Astrocyte of the cerebellum (primary cell): ENCODE results near the gene CDYL2.
"Not testable (repeated sequence)": the region's sequence is repeated elsewhere in the genome, so short reads cannot be mapped to it uniquely, and the experiment has no call there.

Source experiments
- DNase-seq: peaks from one replicate; pipeline ENCODE4 v3.0.0-alpha.2; 2011; ENCODE audit warnings: low read depth
- H3K4me3 ChIP-seq: 2 replicates; pipeline ENCODE4 v1.5.1; 2011; ENCODE audit warnings: mild to moderate bottlenecking, low read depth, low read length, moderate library complexity
- in situ Hi-C: cut with HindIII; loops from 2 replicates; pipeline ENCODE4 v1.10.0; 2017; ENCODE audit warnings: low sequenced_read_pairs
- TF ChIP-seq, protein P1 (sequence below): IDR thresholded peaks from 2 replicates; pipeline ENCODE4 v1.5.1; 2012; ENCODE audit warnings: low read length, low read depth, moderate library complexity, mild to moderate bottlenecking; ENCODE audit errors: missing control alignments

The CDYL2 gene

DNA sequence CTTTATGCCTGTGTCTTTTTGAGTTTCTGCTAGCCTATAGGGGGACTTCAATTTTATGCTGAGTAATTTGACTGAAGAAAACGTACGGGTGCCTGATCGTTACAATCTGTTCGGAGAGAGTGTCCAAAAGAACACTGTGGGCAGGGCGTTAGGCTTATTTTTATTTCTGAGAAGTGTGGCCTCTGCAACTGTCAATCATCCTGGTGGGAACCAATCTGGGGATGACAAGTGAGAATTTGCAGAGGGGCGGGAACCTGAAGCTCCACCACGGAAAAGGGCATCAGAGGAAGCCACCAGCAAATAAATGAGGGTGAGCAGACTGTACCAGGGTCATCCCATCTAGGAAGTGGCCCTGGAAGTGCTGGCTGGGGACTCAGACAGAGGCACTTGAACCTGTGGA, 12.0 kb upstream of the CDYL2 start:
- in situ Hi-C loops: no loop called here
- no peak for DNase-seq
- H3K4me3 ChIP-seq: no peak overlapping the region
- TF ChIP-seq, protein P1, sequence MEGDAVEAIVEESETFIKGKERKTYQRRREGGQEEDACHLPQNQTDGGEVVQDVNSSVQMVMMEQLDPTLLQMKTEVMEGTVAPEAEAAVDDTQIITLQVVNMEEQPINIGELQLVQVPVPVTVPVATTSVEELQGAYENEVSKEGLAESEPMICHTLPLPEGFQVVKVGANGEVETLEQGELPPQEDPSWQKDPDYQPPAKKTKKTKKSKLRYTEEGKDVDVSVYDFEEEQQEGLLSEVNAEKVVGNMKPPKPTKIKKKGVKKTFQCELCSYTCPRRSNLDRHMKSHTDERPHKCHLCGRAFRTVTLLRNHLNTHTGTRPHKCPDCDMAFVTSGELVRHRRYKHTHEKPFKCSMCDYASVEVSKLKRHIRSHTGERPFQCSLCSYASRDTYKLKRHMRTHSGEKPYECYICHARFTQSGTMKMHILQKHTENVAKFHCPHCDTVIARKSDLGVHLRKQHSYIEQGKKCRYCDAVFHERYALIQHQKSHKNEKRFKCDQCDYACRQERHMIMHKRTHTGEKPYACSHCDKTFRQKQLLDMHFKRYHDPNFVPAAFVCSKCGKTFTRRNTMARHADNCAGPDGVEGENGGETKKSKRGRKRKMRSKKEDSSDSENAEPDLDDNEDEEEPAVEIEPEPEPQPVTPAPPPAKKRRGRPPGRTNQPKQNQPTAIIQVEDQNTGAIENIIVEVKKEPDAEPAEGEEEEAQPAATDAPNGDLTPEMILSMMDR: no peak

DNA sequence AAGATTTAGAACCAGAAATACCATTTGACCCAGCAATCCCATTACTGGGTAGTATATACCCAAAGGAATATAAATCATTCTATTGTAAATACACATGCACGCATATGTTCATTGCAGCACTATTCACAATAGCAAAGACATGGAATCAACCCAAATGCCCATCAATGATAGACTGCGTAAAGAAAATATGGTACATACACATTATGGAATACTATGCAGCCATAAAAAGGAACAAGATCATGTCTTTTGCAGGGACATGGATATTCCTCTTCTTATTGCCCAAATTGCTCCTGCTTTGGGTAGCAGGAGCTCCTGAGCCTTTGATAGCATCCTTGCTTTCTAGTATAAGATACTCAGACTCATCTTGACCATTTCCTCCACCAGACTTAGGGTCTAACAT, 10.9 kb upstream of the CDYL2 start:
- H3K4me3 ChIP-seq, DNase-seq, in situ Hi-C loops: not testable (repeated sequence)

DNA sequence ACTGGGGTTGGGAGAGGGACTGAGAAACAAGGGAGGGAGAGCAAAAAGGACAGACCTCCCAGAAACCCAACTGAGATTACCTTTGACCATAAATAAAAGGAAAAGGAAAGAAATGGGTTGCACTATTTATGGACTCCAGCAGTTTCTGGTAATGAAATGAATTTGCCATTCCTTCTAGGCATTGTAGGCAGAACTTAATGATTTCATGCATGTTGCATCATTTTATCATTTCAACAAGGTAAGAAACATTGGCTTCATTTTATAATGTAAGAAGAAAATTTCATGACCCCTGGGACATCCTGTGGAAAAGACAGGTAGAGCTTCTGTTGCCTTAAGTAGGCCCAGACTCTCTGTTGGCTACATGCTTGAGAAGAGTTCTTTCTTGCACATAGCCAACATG, 8.2 kb upstream of the CDYL2 start:
- TF ChIP-seq, protein P1: no peak
- in situ Hi-C loops: no loop called here
- H3K4me3 ChIP-seq: no peak overlapping the region
- DNase-seq: no peak

DNA sequence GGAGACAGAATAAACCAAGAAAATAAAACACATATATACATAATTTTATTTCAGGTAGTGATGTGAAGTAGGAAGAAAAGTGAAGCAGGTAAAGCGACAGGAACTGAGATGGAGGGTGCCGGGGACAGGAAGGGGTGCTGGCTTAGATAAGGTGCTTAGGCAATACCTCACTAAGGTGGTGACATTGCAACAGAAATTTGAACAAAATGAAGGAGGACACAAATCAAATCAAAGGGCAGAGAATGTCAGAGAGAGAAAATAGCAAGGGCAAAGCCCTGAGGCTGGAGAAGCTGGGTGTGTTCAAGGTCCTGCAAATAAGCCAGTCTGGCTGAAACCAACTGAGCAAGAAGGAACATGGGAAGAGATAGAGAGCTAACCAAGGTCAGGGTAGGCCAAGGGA, 5.0 kb upstream of the CDYL2 start:
- in situ Hi-C loops: no loop called here
- H3K4me3 ChIP-seq: no peak overlapping the region
- TF ChIP-seq, protein P1: no peak
- no peak for DNase-seq

DNA sequence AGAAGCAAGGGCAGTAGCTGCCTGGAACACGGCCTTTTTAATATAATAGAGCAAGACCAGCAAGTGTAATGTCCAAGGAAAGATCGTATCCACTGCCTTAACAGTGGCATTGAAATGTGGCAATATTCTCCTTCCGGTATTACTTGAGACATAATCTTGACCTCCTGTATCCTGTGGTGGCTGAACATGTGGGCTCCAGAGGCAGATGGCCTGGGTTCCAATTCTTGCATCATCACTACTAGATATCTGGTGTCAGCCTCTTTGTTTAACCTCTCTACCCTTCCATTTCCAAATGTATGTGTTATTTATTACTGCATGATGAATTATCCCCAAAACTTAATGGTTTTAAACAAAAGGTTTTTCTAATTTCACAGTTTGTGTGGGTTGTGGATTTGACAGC, 3.5 kb upstream of the CDYL2 start:
- in situ Hi-C loops: no loop called here
- TF ChIP-seq, protein P1: no peak
- no peak overlapping the region for H3K4me3 ChIP-seq
- no peak for DNase-seq

DNA sequence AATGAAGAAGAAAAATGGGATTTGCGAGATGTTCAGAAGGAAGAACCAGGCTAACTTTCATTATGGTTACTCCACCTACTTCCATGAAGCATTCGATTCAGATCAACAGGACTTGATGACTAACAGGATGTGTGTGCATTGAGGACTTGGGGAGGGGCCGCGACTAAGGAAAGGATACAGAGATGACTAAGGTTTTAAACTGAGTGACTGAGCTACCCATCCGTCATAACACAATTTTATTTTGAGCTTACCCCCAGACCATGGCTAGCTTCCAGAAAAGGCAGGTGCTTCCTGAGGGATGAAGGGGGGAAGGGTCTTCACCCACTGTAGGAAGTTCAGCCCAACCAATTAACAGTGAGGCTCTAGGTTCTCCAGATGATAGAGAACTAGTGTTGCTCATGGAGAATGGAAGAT, 2.5 kb upstream of the CDYL2 start:
- no peak for DNase-seq
- in situ Hi-C loops: no loop called here
- TF ChIP-seq, protein P1: no peak
- no peak overlapping the region for H3K4me3 ChIP-seq

DNA sequence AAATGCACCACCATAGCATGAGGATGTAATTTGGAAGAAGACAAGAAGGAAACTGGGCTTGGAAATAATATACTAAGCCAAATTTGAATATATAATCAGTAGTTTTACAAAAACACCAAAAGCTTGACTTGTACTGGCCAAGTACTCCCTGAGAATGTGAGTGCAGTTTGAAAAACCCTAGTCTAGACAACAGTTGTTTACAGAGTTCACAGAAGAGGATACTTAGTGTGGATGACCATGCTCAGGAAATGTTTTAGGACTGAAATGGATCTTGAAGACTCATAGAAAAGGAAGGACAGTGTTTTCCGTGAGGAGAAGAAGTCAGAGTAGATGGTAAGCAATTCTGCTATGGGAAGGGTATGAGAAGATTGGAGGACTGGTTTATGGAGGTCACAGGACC, 1.9 kb upstream of the CDYL2 start:
- no peak for DNase-seq
- in situ Hi-C loops: no loop called here
- H3K4me3 ChIP-seq: no peak overlapping the region
- TF ChIP-seq, protein P1: no peak
